C4-2B (cell line): ENCODE results near the gene FAS.

ENCODE experiments used
- CTCF ChIP-seq: fragments of 450-650 bp; conservative IDR thresholded peaks from 2 replicates; pipeline ENCODE4 v1.5.1; 2017; ENCODE audit warnings: mild to moderate bottlenecking
- ZFX ChIP-seq: fragments of 450-650 bp; IDR thresholded peaks from 2 replicates; pipeline ENCODE4 v1.6.1; 2017

DNA sequence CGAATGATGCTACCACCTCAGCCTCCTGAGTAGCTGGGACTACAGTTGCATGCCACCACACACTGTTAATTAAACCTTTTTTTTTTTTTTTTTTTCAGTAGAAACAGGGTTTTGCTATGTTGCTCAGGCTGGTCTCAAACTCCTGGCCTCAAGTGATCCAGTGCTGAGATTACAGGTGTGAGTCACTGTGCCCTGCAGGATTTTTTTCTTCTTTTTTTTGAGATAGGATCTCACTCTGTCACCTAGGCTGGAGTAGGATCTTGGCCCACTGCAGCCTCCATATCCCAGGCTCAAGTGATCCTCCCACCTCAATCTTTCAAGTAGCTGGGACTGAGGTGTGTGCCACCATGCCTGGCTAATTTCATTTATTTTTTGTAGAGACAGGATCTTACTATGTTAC lies 44.4 kb upstream of the FAS start:
- TF ChIP-seq CTCF = no peak
- no peak for TF ChIP-seq ZFX
